ENCODE measurements around the gene PHF3. TPM values are rescaled to one million over a fixed set of nuclear protein-coding genes. Genes with fewer than 3 reads are reported as not detected.

PHF3 gene
- total RNA-seq, 2 experiments from 2014 or later, result 66.2 to 69.5 TPM

DNA sequence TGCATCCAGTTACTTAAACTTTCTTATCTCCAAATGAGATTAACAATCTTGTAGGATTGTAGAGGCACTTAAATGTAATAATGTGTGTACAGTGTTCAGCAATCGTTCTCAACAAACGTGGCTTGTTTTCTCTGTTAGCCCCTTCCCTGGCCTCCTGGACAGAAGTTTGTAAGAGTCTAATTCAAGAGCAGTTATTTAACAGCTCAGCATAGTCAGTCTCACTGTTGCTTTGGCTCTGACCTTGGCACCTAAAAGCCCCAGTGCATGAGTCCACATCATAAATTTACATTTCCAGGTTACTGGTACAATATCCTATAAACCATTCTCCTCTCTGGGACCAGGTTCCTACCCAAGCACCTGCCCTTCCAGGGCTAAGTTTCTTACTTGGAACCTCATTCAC lies 11.5 kb upstream of the PHF3 start:
- Mint-ChIP-seq H3K9me3 (no peaks in the 10 kb centered on the region), H3K4me1 (peaks cover 3% of the 10 kb centered on the region), H3K36me3 (no peaks in the 10 kb centered on the region), H3K27ac (no peak overlapping the region), H3K27me3 (peaks cover 17% of the 10 kb centered on the region), H3K4me3 (no peak overlapping the region)
- DNase-seq (no peak), ATAC-seq (ENCODE audit: low read depth) (no peak)
- POLR2A ChIA-PET, result no interaction called here

DNA sequence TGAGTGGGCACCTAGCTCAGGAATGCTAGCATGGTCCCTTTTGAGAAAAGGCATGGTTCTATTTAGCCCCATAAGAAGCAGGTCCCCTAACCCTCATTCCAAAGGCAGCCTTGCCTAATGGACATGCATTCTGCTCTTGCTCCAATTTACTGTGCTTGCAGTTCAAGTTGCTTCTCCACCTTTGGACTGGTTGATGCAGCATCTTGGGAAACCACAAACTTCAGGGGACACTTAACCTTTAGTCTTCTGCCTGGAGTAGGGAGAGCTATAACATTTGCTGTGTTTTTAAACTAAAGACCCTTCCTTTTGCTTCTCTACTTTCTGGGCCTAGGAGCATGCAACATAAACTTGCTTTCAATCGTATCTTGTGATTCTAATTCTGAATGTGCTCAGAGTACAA lies 5.1 kb upstream of the PHF3 start:
- Mint-ChIP-seq H3K36me3 (no peaks in the 10 kb centered on the region), H3K4me1 (peaks cover 12% of the 10 kb centered on the region), H3K27ac (no peak overlapping the region), H3K4me3 (no peak overlapping the region), H3K27me3 (peaks cover 7% of the 10 kb centered on the region), H3K9me3 (no peaks in the 10 kb centered on the region)
- ATAC-seq (ENCODE audit: low read depth) (no peak), DNase-seq (no peak)
- POLR2A ChIA-PET, result no interaction called here

DNA sequence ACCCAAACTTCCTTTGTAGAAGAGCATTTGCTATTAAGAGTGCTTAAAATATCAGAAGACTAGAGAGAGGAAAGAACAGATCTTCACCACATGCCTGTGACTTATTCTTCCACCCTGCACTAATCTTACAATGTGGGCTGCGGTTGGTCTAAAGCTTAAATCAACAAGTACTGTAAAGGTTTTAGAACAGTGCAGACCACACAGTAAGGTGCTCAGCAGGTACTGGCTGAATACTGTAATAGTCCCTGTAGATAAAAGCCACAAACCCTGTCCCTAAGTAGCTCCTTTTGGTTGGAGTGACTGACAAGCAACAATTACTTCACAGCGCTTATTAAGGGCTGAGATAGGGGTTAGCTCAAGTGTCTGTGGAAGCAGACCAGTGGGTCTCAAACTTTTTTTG lies 972 bp upstream of the PHF3 start:
- ATAC-seq (ENCODE audit: low read depth), result no peak
- Mint-ChIP-seq H3K9me3 (no peaks in the 10 kb centered on the region), H3K27ac (no peak overlapping the region), H3K4me3 (peak overlapping the region; percentile 82), H3K27me3 (no peaks in the 10 kb centered on the region), H3K4me1 (peaks cover 28% of the 10 kb centered on the region), H3K36me3 (no peaks in the 10 kb centered on the region)
- DNase-seq, result no peak
- POLR2A ChIA-PET, result interaction anchor here (1.0 to 1.7 kb wide), 5 partner anchors 9 to 282 kb away, joined by 3 to 5 read pairs (median 4); no protein-coding TSS in a partner anchor

DNA sequence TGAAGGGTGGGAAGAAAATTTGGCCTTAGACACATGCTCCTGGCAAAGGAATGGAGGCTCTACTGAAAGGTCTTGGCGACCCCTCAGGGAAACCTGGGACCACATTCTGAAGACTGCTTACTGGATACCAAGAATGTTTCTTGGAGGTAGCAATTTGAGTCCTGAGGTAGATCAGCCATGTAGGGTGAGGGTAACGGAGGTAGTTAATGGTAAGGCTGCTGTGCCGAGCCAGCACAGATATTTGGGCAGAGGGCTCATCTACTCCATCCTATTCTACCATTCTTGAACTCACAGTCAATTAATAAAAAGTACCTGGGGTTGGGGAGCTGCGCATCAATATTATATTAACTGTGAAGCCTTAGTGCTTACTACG lies 401 bp upstream of the PHF3 start:
- Mint-ChIP-seq H3K4me3 (peak overlapping the region; percentile 82), H3K27me3 (no peaks in the 10 kb centered on the region), H3K4me1 (peaks cover 31% of the 10 kb centered on the region), H3K27ac (peak overlapping the region; percentile 91), H3K36me3 (no peaks in the 10 kb centered on the region), H3K9me3 (no peaks in the 10 kb centered on the region)
- no peak for ATAC-seq (ENCODE audit: low read depth)
- DNase-seq, result no peak
- POLR2A ChIA-PET, result interaction anchor here (0.7 to 2.0 kb wide), 9 partner anchors 8 to 282 kb away, joined by 3 to 19 read pairs (median 3); no protein-coding TSS in a partner anchor

DNA sequence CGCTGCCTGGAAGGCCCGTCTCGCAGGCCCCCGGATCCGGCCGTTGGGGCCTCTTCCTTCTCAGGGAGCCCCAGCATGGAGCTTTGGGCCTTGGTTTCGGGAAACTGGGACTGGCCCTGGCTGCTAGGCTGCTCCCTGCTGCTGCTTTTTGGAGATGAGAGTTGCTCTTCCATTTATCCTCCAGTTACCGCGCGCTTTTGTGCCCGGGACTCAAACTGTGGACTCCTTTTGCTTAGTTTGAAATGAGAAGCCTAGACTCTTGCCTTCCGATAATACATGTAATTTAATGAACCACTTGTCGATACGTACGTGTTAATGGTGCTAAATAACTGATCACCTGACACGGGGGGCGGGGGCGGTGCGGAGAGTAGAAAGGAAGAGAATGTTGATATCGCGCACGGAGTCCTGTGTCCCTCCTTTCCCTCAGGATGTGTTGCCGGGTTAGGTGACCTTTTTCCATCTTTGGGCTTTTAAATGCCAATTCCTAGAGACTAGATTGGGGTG lies 968 bp downstream of the PHF3 start:
- POLR2A ChIA-PET, result interaction anchor here (1.6 to 2.0 kb wide), 2 partner anchors 39 to 63 kb away, joined by 5 to 19 read pairs; no protein-coding TSS in a partner anchor
- Mint-ChIP-seq H3K36me3 (no peaks in the 10 kb centered on the region), H3K9me3 (no peaks in the 10 kb centered on the region), H3K4me1 (peaks cover 35% of the 10 kb centered on the region), H3K4me3 (peak overlapping the region; percentile 98), H3K27me3 (no peaks in the 10 kb centered on the region), H3K27ac (peak overlapping the region; percentile 99)
- no peak for ATAC-seq (ENCODE audit: low read depth)
- DNase-seq, result peak; percentile 56

DNA sequence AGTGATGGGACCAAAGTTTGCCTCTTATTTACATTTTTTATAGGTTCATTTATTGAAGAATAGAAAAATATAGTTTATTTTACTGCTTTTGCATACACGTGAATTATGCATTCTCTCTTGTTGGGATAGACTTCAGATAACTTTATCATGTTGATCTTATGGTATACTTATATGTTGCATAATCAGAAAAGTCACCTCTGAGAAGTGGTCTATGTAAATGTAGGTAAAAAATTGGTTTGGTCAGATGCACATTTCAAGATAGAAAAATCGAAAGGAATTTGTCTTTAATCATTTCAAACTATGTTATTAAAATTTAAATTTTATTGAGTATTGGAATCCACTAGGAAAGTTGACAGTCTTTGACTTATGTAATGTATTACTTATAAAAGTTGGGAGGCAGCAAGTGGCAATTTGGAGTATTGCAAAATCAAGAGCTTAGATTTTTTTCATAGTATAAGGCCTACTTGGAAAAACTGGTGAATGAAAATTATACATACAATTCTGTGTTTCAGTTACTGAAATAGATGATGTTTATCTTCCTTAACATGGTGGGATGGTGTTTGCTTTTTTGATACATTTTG lies 2.4 kb downstream of the PHF3 start:
- POLR2A ChIA-PET, result interaction anchor here (1.0 kb wide), 1 partner anchor 64 kb away, joined by 4 read pairs; no protein-coding TSS in a partner anchor
- no peak for DNase-seq
- H3K27me3 Mint-ChIP-seq, result no peaks in the 10 kb centered on the region
- peaks cover 35% of the 10 kb centered on the region for H3K4me1 Mint-ChIP-seq
- H3K36me3 Mint-ChIP-seq, result no peaks in the 10 kb centered on the region
- H3K4me3 Mint-ChIP-seq, result peak overlapping the region; percentile 98
- ATAC-seq (ENCODE audit: low read depth), result no peak
- H3K27ac Mint-ChIP-seq, result no peak overlapping the region
- no peaks in the 10 kb centered on the region for H3K9me3 Mint-ChIP-seq

DNA sequence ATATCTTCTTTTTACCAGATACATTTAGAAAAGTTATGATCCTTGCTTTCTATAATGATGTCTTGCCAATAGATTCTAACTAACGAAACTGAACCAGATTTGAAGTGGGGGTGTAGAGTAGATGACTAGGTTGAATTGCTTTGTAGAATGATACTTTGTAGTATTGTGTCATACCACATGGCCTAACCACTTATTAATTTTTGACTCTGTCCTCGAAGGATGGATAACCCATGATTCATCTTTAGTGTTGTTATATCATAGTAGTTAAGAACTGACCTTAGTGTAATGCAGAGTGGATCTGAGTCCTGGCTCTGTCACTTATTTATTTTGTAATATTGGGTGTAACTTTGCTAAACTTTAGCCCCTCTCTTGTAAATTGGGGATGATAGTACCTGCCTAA lies 4.5 kb downstream of the PHF3 start:
- DNase-seq (no peak), ATAC-seq (ENCODE audit: low read depth) (no peak)
- Mint-ChIP-seq H3K27ac (no peak overlapping the region), H3K4me3 (no peak overlapping the region), H3K27me3 (no peaks in the 10 kb centered on the region), H3K36me3 (peaks cover 1% of the 10 kb centered on the region), H3K9me3 (no peaks in the 10 kb centered on the region), H3K4me1 (peaks cover 48% of the 10 kb centered on the region)
- POLR2A ChIA-PET, result no interaction called here

DNA sequence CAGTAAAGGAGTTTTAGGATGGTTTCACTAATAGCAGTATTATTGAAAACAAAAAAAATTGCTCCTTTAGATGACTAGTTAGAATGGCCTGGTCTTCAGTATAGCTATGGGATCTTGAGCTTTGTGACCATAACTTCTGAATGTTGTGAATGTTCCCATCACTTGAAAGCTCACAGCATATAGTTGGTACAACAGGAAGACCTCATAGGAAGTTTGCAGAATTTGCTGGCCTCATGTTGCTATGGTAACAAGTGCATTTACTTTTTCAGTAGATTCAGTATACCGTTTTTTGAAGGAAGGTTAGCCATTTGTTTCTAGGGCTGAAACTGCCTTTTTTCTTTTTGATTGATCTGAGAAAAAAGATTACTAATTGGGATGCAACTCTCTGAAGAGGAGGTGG lies 8.3 kb downstream of the PHF3 start:
- Mint-ChIP-seq H3K4me1 (peaks cover 33% of the 10 kb centered on the region), H3K27me3 (no peaks in the 10 kb centered on the region), H3K4me3 (no peak overlapping the region), H3K36me3 (peaks cover 10% of the 10 kb centered on the region), H3K27ac (no peak overlapping the region), H3K9me3 (no peaks in the 10 kb centered on the region)
- DNase-seq (no peak), ATAC-seq (ENCODE audit: low read depth) (peak; percentile 52)
- POLR2A ChIA-PET, result interaction anchor here (1.5 kb wide), 1 partner anchor 9 kb away, joined by 3 read pairs; the partner anchor contains the start of gene PHF3

DNA sequence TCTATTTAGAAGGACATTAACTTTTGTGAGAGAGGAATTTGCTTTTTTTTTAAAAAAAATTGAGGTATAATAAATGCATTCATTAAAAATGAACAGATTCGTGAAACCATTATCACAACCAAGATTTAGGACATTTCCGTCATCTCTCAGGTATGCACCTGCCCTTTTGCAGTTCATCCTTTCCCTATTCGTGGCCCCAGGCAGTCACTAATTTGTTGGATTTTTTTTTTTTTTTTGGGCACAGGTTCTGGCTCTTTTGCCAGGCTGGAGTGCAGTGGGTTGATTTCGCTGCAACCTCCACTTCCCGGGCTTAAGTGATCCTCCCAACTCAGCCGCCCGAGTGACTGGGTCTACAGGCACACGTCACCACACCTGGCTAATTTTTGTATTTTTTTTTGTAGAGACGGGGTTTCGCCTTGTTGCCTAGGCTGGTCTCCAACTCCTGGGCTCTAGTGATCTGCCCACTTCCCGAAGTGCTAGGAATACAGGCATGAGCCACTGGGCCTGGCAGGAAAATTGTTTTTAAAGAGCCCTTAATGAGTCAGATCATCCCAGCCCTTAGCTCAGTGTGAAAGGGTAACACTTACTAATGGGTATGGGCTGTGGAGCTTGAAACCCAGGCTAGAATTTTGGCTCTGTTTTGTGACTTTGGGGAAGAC lies 9.2 kb downstream of the PHF3 start:
- ATAC-seq (ENCODE audit: low read depth) (no peak), DNase-seq (no peak)
- POLR2A ChIA-PET, result interaction anchor here (1.5 kb wide), 1 partner anchor 10 kb away, joined by 3 read pairs; the partner anchor contains the start of gene PHF3
- Mint-ChIP-seq H3K4me1 (peaks cover 29% of the 10 kb centered on the region), H3K4me3 (no peak overlapping the region), H3K36me3 (peaks cover 10% of the 10 kb centered on the region), H3K27ac (no peak overlapping the region), H3K9me3 (no peaks in the 10 kb centered on the region), H3K27me3 (no peaks in the 10 kb centered on the region)

DNA sequence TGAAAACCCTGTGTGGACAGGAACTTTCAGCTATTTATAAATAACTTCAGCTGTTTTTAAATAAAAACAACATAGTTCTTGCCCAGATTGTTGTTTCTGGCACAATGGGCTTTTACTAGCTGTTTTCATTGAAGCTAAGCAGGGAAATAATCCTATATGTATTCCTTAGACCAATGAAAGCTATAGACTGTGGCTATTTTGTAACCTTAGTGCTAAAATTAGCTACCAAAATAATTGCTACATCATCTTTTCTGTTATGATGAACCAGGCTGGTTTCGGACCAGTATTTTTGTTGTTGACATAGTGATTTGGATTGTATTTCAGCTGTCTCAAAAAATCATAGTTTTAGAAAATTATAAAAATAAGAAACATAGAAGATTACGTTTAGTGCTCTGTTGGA lies 13.7 kb downstream of the PHF3 start:
- DNase-seq (no peak), ATAC-seq (ENCODE audit: low read depth) (no peak)
- Mint-ChIP-seq H3K4me3 (no peak overlapping the region), H3K9me3 (peaks cover 7% of the 10 kb centered on the region), H3K4me1 (peaks cover 27% of the 10 kb centered on the region), H3K27ac (no peak overlapping the region), H3K36me3 (peaks cover 39% of the 10 kb centered on the region), H3K27me3 (no peaks in the 10 kb centered on the region)
- POLR2A ChIA-PET, result no interaction called here

DNA sequence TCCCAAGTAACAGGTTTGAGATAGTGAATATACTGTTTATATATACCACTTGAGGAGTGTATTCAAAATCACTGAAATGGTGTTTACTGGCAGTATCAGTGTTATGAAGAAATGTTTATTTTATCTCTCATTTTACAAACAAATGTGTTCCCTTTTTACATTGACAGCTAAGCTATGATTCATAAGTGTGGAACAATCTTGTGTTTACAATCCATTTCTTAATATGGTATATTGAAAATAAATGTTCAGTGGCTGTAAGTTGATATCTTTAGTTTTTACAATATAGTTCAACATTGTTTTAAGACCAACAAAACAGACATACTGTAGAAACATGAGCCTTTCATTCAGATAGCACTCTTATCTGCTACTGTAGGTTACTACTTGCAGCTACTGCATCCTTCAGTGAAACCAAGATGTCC lies 14.3 kb downstream of the PHF3 start:
- Mint-ChIP-seq H3K27ac (no peak overlapping the region), H3K9me3 (peaks cover 7% of the 10 kb centered on the region)

DNA sequence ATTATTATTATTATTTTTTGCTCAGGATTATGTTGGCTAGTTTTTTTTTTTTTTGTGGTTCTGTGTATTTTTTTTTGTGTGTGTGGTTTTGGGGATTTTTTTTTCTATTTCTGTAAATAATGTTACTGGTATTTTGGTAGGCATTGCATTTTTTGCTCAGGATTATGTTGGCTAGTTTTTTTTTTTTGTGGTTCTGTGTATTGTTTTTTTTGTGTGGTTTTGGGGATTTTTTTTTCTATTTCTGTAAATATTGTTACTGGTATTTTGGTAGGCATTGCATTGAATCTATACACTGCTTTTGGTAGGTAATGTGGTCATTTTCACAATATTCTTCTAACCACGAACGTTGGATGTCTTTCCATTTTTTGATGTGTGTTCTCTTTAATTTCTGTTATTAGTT lies 17.4 kb downstream of the PHF3 start:
- H3K27ac Mint-ChIP-seq, result no peak overlapping the region
- H3K4me1 Mint-ChIP-seq, result peaks cover 24% of the 10 kb centered on the region
- H3K4me3 Mint-ChIP-seq, result no peak overlapping the region
- peaks cover 37% of the 10 kb centered on the region for H3K36me3 Mint-ChIP-seq
- ATAC-seq (ENCODE audit: low read depth) (no peak), DNase-seq (no peak)
- no peaks in the 10 kb centered on the region for H3K27me3 Mint-ChIP-seq
- H3K9me3 Mint-ChIP-seq, result peaks cover 7% of the 10 kb centered on the region
- POLR2A ChIA-PET, result interaction anchor here (0.7 kb wide), 1 partner anchor 195 kb away, joined by 3 read pairs; no protein-coding TSS in a partner anchor

More for the DNA sequence above, 14.3 kb downstream of the PHF3 start:
- ATAC-seq (ENCODE audit: low read depth) (no peak), DNase-seq (no peak)
- POLR2A ChIA-PET, result interaction anchor here (0.6 kb wide), 1 partner anchor 14 kb away, joined by 3 read pairs; the partner anchor contains the start of gene PHF3
- Mint-ChIP-seq H3K4me3 (no peak overlapping the region), H3K4me1 (peaks cover 26% of the 10 kb centered on the region), H3K27me3 (no peaks in the 10 kb centered on the region), H3K36me3 (peaks cover 40% of the 10 kb centered on the region)

DNA sequence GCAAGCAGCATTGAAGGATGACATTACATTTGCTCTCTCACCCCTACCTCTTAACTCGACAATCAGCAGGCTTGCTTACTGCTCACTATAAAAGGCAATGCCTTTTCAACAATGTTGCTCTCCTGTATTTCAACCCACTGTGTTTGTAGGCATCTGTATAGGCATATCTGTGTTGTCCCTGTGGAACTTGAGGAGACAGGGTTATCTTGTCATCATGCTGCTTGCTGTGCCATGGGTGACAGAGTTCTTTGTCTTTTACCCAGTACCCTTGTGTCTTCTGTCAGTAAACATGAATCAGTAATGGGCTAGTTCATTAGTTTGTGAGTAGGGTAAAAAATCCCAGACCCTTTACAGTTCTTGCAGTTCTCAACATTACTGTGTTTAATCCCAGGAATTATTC lies 25.2 kb downstream of the PHF3 start:
- H3K36me3 Mint-ChIP-seq, result peaks cover 13% of the 10 kb centered on the region
- POLR2A ChIA-PET, result no interaction called here
- no peak overlapping the region for H3K4me3 Mint-ChIP-seq
- H3K9me3 Mint-ChIP-seq, result peaks cover 2% of the 10 kb centered on the region
- no peak overlapping the region for H3K27ac Mint-ChIP-seq
- H3K4me1 Mint-ChIP-seq, result peaks cover 14% of the 10 kb centered on the region
- DNase-seq (no peak), ATAC-seq (ENCODE audit: low read depth) (no peak)
- H3K27me3 Mint-ChIP-seq, result no peaks in the 10 kb centered on the region

DNA sequence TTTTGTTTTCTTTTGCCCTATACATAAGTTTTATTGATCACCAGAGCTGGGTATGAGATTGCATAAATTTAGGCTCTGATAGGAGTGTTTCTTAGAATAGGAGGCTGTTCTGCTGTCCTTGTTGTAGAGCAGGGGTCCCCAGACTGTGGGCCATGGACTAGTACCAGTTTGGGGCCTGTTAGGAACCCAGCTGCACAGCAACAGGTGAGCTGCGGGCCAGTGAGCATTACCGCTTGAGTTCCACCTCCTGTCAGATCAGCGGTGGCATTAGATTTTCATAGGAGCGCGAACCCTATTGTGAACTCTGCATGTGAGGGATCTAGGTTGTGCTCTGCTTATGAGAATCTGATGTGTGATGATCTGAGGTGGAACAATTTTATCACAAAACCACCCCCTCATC lies 26.2 kb downstream of the PHF3 start:
- Mint-ChIP-seq H3K4me3 (no peak overlapping the region), H3K27me3 (no peaks in the 10 kb centered on the region), H3K9me3 (peaks cover 2% of the 10 kb centered on the region), H3K27ac (no peak overlapping the region), H3K4me1 (peaks cover 11% of the 10 kb centered on the region), H3K36me3 (peaks cover 13% of the 10 kb centered on the region)
- ATAC-seq (ENCODE audit: low read depth) (no peak), DNase-seq (no peak)
- POLR2A ChIA-PET, result no interaction called here
